ENCODE data around the gene AEBP2. TPM values are rescaled to one million over a fixed set of nuclear protein-coding genes. Genes with fewer than 3 reads are reported as not detected.

AEBP2 gene
- total and polyA plus RNA-seq, 2 of the 8 experiments (the other 6 are each of a cell fraction or from before 2014, with no cell fraction given): 13.6 to 61.4 TPM

DNA sequence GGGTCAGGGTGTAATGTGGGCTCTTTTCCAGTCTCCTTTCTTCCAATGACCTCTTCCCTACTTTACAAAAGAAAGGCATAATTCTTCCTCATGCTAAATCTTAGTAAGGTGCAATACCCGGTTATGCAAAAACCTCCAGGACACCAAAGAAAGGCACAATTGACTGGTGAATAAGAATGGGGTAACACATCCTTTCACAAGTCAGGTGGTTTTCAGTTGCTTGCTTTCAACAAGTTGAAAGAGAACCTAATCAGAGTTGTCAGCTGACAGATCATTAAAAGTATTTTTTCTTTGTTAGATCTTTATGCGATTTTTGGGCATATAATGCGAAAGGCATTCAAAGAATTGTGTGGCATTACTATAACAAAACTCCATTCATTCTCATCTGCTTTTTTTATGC lies 1.3 kb upstream of the AEBP2 start (continued):
- TF ChIP-seq, protein P1, sequence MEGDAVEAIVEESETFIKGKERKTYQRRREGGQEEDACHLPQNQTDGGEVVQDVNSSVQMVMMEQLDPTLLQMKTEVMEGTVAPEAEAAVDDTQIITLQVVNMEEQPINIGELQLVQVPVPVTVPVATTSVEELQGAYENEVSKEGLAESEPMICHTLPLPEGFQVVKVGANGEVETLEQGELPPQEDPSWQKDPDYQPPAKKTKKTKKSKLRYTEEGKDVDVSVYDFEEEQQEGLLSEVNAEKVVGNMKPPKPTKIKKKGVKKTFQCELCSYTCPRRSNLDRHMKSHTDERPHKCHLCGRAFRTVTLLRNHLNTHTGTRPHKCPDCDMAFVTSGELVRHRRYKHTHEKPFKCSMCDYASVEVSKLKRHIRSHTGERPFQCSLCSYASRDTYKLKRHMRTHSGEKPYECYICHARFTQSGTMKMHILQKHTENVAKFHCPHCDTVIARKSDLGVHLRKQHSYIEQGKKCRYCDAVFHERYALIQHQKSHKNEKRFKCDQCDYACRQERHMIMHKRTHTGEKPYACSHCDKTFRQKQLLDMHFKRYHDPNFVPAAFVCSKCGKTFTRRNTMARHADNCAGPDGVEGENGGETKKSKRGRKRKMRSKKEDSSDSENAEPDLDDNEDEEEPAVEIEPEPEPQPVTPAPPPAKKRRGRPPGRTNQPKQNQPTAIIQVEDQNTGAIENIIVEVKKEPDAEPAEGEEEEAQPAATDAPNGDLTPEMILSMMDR (IDR thresholded peaks at IDR 0.05; ENCODE audit: control extremely low read depth in 1 of 3, insufficient read depth in 1 of 3, low read depth in 1 of 3, low read length in 3 of 3): no peak
- TF ChIP-seq RBBP5 (IDR thresholded peaks at IDR 0.05; ENCODE audit: borderline replicate concordance, low read depth, low read length): no peak
- TF ChIP-seq BACH1 (IDR thresholded peaks at IDR 0.05; ENCODE audit: low read length): no peak
- TF ChIP-seq JUND (IDR thresholded peaks at IDR 0.05; ENCODE audit: low read length): no peak
- no peak for TF ChIP-seq HDAC6 (IDR thresholded peaks at IDR 0.05; ENCODE audit: low read depth, low read length)
- TF ChIP-seq, protein P2, sequence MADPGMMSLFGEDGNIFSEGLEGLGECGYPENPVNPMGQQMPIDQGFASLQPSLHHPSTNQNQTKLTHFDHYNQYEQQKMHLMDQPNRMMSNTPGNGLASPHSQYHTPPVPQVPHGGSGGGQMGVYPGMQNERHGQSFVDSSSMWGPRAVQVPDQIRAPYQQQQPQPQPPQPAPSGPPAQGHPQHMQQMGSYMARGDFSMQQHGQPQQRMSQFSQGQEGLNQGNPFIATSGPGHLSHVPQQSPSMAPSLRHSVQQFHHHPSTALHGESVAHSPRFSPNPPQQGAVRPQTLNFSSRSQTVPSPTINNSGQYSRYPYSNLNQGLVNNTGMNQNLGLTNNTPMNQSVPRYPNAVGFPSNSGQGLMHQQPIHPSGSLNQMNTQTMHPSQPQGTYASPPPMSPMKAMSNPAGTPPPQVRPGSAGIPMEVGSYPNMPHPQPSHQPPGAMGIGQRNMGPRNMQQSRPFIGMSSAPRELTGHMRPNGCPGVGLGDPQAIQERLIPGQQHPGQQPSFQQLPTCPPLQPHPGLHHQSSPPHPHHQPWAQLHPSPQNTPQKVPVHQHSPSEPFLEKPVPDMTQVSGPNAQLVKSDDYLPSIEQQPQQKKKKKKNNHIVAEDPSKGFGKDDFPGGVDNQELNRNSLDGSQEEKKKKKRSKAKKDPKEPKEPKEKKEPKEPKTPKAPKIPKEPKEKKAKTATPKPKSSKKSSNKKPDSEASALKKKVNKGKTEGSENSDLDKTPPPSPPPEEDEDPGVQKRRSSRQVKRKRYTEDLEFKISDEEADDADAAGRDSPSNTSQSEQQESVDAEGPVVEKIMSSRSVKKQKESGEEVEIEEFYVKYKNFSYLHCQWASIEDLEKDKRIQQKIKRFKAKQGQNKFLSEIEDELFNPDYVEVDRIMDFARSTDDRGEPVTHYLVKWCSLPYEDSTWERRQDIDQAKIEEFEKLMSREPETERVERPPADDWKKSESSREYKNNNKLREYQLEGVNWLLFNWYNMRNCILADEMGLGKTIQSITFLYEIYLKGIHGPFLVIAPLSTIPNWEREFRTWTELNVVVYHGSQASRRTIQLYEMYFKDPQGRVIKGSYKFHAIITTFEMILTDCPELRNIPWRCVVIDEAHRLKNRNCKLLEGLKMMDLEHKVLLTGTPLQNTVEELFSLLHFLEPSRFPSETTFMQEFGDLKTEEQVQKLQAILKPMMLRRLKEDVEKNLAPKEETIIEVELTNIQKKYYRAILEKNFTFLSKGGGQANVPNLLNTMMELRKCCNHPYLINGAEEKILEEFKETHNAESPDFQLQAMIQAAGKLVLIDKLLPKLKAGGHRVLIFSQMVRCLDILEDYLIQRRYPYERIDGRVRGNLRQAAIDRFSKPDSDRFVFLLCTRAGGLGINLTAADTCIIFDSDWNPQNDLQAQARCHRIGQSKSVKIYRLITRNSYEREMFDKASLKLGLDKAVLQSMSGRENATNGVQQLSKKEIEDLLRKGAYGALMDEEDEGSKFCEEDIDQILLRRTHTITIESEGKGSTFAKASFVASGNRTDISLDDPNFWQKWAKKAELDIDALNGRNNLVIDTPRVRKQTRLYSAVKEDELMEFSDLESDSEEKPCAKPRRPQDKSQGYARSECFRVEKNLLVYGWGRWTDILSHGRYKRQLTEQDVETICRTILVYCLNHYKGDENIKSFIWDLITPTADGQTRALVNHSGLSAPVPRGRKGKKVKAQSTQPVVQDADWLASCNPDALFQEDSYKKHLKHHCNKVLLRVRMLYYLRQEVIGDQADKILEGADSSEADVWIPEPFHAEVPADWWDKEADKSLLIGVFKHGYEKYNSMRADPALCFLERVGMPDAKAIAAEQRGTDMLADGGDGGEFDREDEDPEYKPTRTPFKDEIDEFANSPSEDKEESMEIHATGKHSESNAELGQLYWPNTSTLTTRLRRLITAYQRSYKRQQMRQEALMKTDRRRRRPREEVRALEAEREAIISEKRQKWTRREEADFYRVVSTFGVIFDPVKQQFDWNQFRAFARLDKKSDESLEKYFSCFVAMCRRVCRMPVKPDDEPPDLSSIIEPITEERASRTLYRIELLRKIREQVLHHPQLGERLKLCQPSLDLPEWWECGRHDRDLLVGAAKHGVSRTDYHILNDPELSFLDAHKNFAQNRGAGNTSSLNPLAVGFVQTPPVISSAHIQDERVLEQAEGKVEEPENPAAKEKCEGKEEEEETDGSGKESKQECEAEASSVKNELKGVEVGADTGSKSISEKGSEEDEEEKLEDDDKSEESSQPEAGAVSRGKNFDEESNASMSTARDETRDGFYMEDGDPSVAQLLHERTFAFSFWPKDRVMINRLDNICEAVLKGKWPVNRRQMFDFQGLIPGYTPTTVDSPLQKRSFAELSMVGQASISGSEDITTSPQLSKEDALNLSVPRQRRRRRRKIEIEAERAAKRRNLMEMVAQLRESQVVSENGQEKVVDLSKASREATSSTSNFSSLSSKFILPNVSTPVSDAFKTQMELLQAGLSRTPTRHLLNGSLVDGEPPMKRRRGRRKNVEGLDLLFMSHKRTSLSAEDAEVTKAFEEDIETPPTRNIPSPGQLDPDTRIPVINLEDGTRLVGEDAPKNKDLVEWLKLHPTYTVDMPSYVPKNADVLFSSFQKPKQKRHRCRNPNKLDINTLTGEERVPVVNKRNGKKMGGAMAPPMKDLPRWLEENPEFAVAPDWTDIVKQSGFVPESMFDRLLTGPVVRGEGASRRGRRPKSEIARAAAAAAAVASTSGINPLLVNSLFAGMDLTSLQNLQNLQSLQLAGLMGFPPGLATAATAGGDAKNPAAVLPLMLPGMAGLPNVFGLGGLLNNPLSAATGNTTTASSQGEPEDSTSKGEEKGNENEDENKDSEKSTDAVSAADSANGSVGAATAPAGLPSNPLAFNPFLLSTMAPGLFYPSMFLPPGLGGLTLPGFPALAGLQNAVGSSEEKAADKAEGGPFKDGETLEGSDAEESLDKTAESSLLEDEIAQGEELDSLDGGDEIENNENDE (IDR thresholded peaks at IDR 0.05; ENCODE audit: insufficient replicate concordance, low read length): peak; percentile 87
- no peak for TF ChIP-seq SP4 (IDR thresholded peaks at IDR 0.05; ENCODE audit: low read length)
- TF ChIP-seq EP300 (IDR thresholded peaks at IDR 0.05; ENCODE audit: borderline replicate concordance in 1 of 2, low read depth in 2 of 2, low read length in 2 of 2): no peak
- TF ChIP-seq POLR2AphosphoS5 (IDR thresholded peaks at IDR 0.05; ENCODE audit: low read depth, low read length): no peak

Data from H1 (cell line).